Activated naive CD8-positive, alpha-beta T cell treated with anti-CD3 and anti-CD28 coated beads for 36 hours (primary cell): ENCODE measurements around the gene SCN9A. TPM values are rescaled to one million over a fixed set of nuclear protein-coding genes. Genes with fewer than 3 reads are reported as not detected.

Source experiments
- DNase-seq: peaks from one replicate; pipeline ENCODE4 v3.0.0; 2021
- H3K27ac Mint-ChIP-seq: one replicate; pipeline ENCODE4 v1.8.0; 2022; ENCODE audit warnings: mild to moderate bottlenecking, moderate library complexity, mixed read lengths
- H3K27me3 Mint-ChIP-seq: one replicate; pipeline ENCODE4 v1.8.0; 2022; ENCODE audit warnings: mild to moderate bottlenecking, mixed read lengths
- H3K36me3 Mint-ChIP-seq: one replicate; pipeline ENCODE4 v1.8.0; 2021; ENCODE audit warnings: mild to moderate bottlenecking, mixed read lengths
- H3K4me1 Mint-ChIP-seq: one replicate; pipeline ENCODE4 v1.8.0; 2021; ENCODE audit warnings: mixed read lengths
- H3K4me3 Mint-ChIP-seq: one replicate; pipeline ENCODE4 v1.8.0; 2022; ENCODE audit warnings: mild to moderate bottlenecking, moderate library complexity, mixed read lengths
- H3K9me3 Mint-ChIP-seq: one replicate; pipeline ENCODE4 v1.8.0; 2022; ENCODE audit warnings: mixed read lengths
- total RNA-seq, 2 experiments: library from RNA; stranded (reverse); gene quantifications; one replicate each; pipeline ENCODE4 v1.2.3, GENCODE V29; 2021

SCN9A gene
- total RNA-seq, 2 experiments from 2014 or later, result not detected

DNA sequence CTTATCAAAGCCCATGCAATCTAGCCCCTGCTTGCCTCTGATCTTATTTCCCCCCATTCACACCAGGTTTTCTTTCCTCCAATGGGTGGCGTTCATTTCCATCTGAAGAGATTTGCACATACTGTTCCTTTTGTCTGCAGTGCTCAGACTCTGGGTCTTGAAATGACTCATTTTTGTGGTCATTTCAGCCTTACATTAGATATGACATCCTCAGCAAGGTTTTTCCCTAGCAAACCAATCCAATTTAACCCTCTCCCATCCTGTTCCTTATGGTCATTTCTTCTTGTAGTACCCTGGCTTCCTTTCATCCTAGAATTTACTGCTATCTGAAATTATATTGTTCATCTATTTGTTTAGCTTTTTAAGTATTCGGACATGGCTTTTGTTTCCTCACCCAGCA, 205.4 kb downstream of the SCN9A start:
- peaks cover 17% of the 10 kb centered on the region for H3K27me3 Mint-ChIP-seq
- no peaks in the 10 kb centered on the region for H3K9me3 Mint-ChIP-seq
- H3K4me3 Mint-ChIP-seq, result no peak overlapping the region
- DNase-seq, result no peak
- H3K27ac Mint-ChIP-seq, result no peak overlapping the region
- H3K4me1 Mint-ChIP-seq, result no peaks in the 10 kb centered on the region
- no peaks in the 10 kb centered on the region for H3K36me3 Mint-ChIP-seq

DNA sequence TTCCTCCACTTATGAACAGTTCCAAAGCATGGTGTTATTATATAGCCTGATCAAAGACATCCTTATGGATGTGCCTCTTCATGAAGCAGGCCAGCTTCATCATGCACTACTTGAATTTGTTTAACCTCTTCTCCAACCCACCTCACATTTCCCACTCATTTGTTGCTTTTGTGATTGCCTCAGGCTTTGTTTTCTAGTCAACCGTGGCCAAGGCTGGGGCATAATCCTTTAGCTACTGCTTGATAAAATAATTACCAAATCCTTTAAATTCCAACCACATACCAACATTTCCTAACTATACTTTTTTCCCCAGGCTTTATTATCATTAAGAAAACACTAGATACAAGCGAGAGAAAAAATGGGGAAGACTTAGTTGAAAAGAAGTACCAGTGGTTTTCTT, 208.3 kb downstream of the SCN9A start:
- Mint-ChIP-seq H3K9me3 (no peaks in the 10 kb centered on the region), H3K36me3 (no peaks in the 10 kb centered on the region)

GRCh38 chr2:166163775-166164174, 212.0 kb downstream of the SCN9A start:
- Mint-ChIP-seq H3K36me3 (no peaks in the 10 kb centered on the region), H3K27ac (no peak overlapping the region), H3K27me3 (peaks cover 17% of the 10 kb centered on the region), H3K4me1 (no peaks in the 10 kb centered on the region), H3K9me3 (no peaks in the 10 kb centered on the region), H3K4me3 (no peak overlapping the region)
- DNase-seq, result no peak

More for the DNA sequence above, 208.3 kb downstream of the SCN9A start:
- Mint-ChIP-seq H3K27ac (no peak overlapping the region), H3K4me1 (no peaks in the 10 kb centered on the region), H3K4me3 (no peak overlapping the region), H3K27me3 (peaks cover 17% of the 10 kb centered on the region)
- no peak for DNase-seq

- Mint-ChIP-seq H3K4me3 (no peak overlapping the region), H3K9me3 (no peaks in the 10 kb centered on the region), H3K4me1 (no peaks in the 10 kb centered on the region), H3K27me3 (peaks cover 6% of the 10 kb centered on the region), H3K36me3 (no peaks in the 10 kb centered on the region), H3K27ac (no peak overlapping the region)
- no peak for DNase-seq
Measured at GRCh38 chr2:166158546-166158945, 217.2 kb downstream of the SCN9A start.

DNA sequence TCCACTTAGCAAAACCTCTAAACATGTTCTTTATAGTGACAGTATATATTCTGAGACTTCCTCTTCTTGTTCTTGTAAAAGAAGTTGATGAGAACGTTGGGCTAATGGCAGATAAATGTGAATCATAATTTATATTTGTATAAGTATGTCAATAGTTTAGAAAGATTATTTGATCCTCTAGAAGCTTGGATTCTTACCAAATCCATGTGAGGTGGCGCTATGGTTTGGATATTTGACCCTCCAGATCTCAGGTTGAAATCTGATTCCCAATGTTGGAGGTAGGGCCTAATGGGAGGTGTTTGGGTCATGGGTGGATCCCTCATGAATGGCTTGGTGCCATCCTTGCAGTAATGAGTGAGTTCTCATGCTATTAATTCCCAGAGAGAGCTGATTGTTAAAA, 218.2 kb downstream of the SCN9A start:
- H3K4me1 Mint-ChIP-seq, result no peaks in the 10 kb centered on the region
- H3K9me3 Mint-ChIP-seq, result no peaks in the 10 kb centered on the region
- no peak overlapping the region for H3K4me3 Mint-ChIP-seq
- H3K36me3 Mint-ChIP-seq, result no peaks in the 10 kb centered on the region
- no peak overlapping the region for H3K27ac Mint-ChIP-seq
- H3K27me3 Mint-ChIP-seq, result peaks cover 11% of the 10 kb centered on the region
- no peak for DNase-seq

GRCh38 chr2:166156985-166157490, 218.7 kb downstream of the SCN9A start:
- no peaks in the 10 kb centered on the region for H3K4me1 Mint-ChIP-seq
- no peaks in the 10 kb centered on the region for H3K36me3 Mint-ChIP-seq
- H3K4me3 Mint-ChIP-seq, result no peak overlapping the region
- no peak for DNase-seq
- no peak overlapping the region for H3K27ac Mint-ChIP-seq
- H3K27me3 Mint-ChIP-seq, result peaks cover 11% of the 10 kb centered on the region
- no peaks in the 10 kb centered on the region for H3K9me3 Mint-ChIP-seq

GRCh38 chr2:166155589-166155988, 220.2 kb downstream of the SCN9A start:
- Mint-ChIP-seq H3K36me3 (no peaks in the 10 kb centered on the region), H3K9me3 (no peaks in the 10 kb centered on the region), H3K27ac (no peak overlapping the region), H3K4me3 (no peak overlapping the region), H3K27me3 (peaks cover 11% of the 10 kb centered on the region), H3K4me1 (no peaks in the 10 kb centered on the region)
- no peak for DNase-seq

- H3K27ac Mint-ChIP-seq, result no peak overlapping the region
- H3K9me3 Mint-ChIP-seq, result no peaks in the 10 kb centered on the region
- H3K4me3 Mint-ChIP-seq, result no peak overlapping the region
- H3K36me3 Mint-ChIP-seq, result no peaks in the 10 kb centered on the region
- no peaks in the 10 kb centered on the region for H3K4me1 Mint-ChIP-seq
- H3K27me3 Mint-ChIP-seq, result peaks cover 10% of the 10 kb centered on the region
- DNase-seq, result no peak
Measured at GRCh38 chr2:166154685-166155338, 220.9 kb downstream of the SCN9A start.

- Mint-ChIP-seq H3K4me3 (no peak overlapping the region), H3K9me3 (no peaks in the 10 kb centered on the region), H3K27me3 (peaks cover 12% of the 10 kb centered on the region), H3K36me3 (no peaks in the 10 kb centered on the region), H3K4me1 (no peaks in the 10 kb centered on the region), H3K27ac (no peak overlapping the region)
- DNase-seq, result no peak
Measured at GRCh38 chr2:166152064-166152463, 223.7 kb downstream of the SCN9A start.

GRCh38 chr2:166148500-166149400, 227.0 kb downstream of the SCN9A start:
- no peaks in the 10 kb centered on the region for H3K4me1 Mint-ChIP-seq
- no peaks in the 10 kb centered on the region for H3K9me3 Mint-ChIP-seq
- H3K27me3 Mint-ChIP-seq, result peaks cover 12% of the 10 kb centered on the region
- DNase-seq, result no peak
- no peak overlapping the region for H3K4me3 Mint-ChIP-seq
- H3K27ac Mint-ChIP-seq, result no peak overlapping the region
- no peaks in the 10 kb centered on the region for H3K36me3 Mint-ChIP-seq

- H3K27ac Mint-ChIP-seq, result no peak overlapping the region
- H3K4me3 Mint-ChIP-seq, result no peak overlapping the region
- no peaks in the 10 kb centered on the region for H3K9me3 Mint-ChIP-seq
- peaks cover 5% of the 10 kb centered on the region for H3K27me3 Mint-ChIP-seq
- H3K36me3 Mint-ChIP-seq, result no peaks in the 10 kb centered on the region
- H3K4me1 Mint-ChIP-seq, result no peaks in the 10 kb centered on the region
- no peak for DNase-seq
Measured at GRCh38 chr2:166147883-166148282, 227.9 kb downstream of the SCN9A start.

Other genes with a start within 250 kb of the SCN9A start
- not detected for gene SCN1A, start 247.9 kb downstream of the SCN9A start, total RNA-seq
- gene SCN7A, start 118.3 kb upstream of the SCN9A start, total RNA-seq, result not detected